H9 (cell line): ENCODE results near the gene ABCG1. TPM values are rescaled to one million over a fixed set of nuclear protein-coding genes. Genes with fewer than 3 reads are reported as not detected.

Experiments used
- DNase-seq: peaks from one replicate; pipeline ENCODE4 v3.0.0-alpha.2; 2017
- H2AFZ ChIP-seq: one replicate; pipeline ENCODE4 v1.6.1; 2013; ENCODE audit warnings: mild to moderate bottlenecking, low read length, control low read depth, moderate library complexity
- H2AK5ac ChIP-seq: 2 replicates; pipeline ENCODE4 v1.6.1; 2013; ENCODE audit warnings: low read length, control low read depth, mixed read lengths; ENCODE audit not compliant: insufficient read length
- H2BK120ac ChIP-seq: one replicate; pipeline ENCODE4 v1.6.1; 2013; ENCODE audit warnings: low read depth, mild to moderate bottlenecking, low read length, control low read depth, inconsistent platforms; ENCODE audit not compliant: poor library complexity, severe bottlenecking
- H2BK12ac ChIP-seq: 2 replicates; pipeline ENCODE4 v1.6.1; 2013; ENCODE audit warnings: low read length, control low read depth, mixed read lengths, low read depth; ENCODE audit not compliant: insufficient read length
- H2BK15ac ChIP-seq: 2 replicates; pipeline ENCODE4 v1.6.1; 2013; ENCODE audit warnings: low read depth, low read length, control low read depth
- H2BK20ac ChIP-seq: one replicate; pipeline ENCODE4 v1.6.1; 2013; ENCODE audit warnings: low read depth, mild to moderate bottlenecking, low read length, control low read depth, inconsistent platforms; ENCODE audit not compliant: poor library complexity, severe bottlenecking
- H2BK5ac ChIP-seq: 2 replicates; pipeline ENCODE4 v1.6.1; 2013; ENCODE audit warnings: low read length, control low read depth, mixed read lengths; ENCODE audit not compliant: insufficient read length
- H3K14ac ChIP-seq: 2 replicates; pipeline ENCODE4 v1.6.1; 2013; ENCODE audit warnings: low read length, control low read depth; ENCODE audit not compliant: insufficient read depth
- H3K18ac ChIP-seq: 2 replicates; pipeline ENCODE4 v1.6.1; 2013; ENCODE audit warnings: low read depth, mild to moderate bottlenecking, mixed read lengths, low read length, control low read depth; ENCODE audit not compliant: insufficient read length
- H3K23ac ChIP-seq: 2 replicates; pipeline ENCODE4 v1.6.1; 2013; ENCODE audit warnings: low read length, control low read depth, mixed read lengths, low read depth; ENCODE audit not compliant: insufficient read length
- H3K23me2 ChIP-seq: 2 replicates; pipeline ENCODE4 v1.6.1; 2013; ENCODE audit warnings: low read depth, mild to moderate bottlenecking, mixed read lengths, low read length, control low read depth; ENCODE audit not compliant: insufficient read length, poor library complexity, severe bottlenecking
- H3K27ac ChIP-seq: 2 replicates; pipeline ENCODE4 v1.5.1; 2013; ENCODE audit warnings: low read length, control low read depth, mixed read lengths, low read depth; ENCODE audit not compliant: insufficient read length
- H3K27me3 ChIP-seq: 2 replicates; pipeline ENCODE4 v1.6.1; 2013; ENCODE audit warnings: low read length, control low read depth, inconsistent platforms; ENCODE audit not compliant: insufficient read depth
- H3K4ac ChIP-seq: 2 replicates; pipeline ENCODE4 v1.6.1; 2013; ENCODE audit warnings: low read depth, mild to moderate bottlenecking, control low read depth, inconsistent platforms, low read length, moderate library complexity
- H3K4me1 ChIP-seq: 2 replicates; pipeline ENCODE4 v1.6.1; 2013; ENCODE audit warnings: low read length, control low read depth, inconsistent platforms; ENCODE audit not compliant: insufficient read depth
- H3K4me2 ChIP-seq: 2 replicates; pipeline ENCODE4 v1.6.1; 2013; ENCODE audit warnings: low read length, control low read depth, mixed read lengths; ENCODE audit not compliant: insufficient read length, insufficient read depth
- H3K56ac ChIP-seq: 2 replicates; pipeline ENCODE4 v1.6.1; 2013; ENCODE audit warnings: low read depth, mild to moderate bottlenecking, mixed read lengths, low read length, control low read depth; ENCODE audit not compliant: insufficient read length
- H3K79me1 ChIP-seq: 2 replicates; pipeline ENCODE4 v1.6.1; 2013; ENCODE audit warnings: low read depth, mild to moderate bottlenecking, moderate library complexity, low read length, control low read depth, inconsistent platforms; ENCODE audit not compliant: insufficient read depth, poor library complexity, severe bottlenecking
- H3K79me2 ChIP-seq: 2 replicates; pipeline ENCODE4 v1.6.1; 2013; ENCODE audit warnings: low read length, control low read depth, inconsistent platforms; ENCODE audit not compliant: insufficient read depth
- H3K9ac ChIP-seq: 2 replicates; pipeline ENCODE4 v1.6.1; 2013; ENCODE audit warnings: low read length, control low read depth, mixed read lengths; ENCODE audit not compliant: insufficient read length; ENCODE audit errors: extremely low read depth
- H3K9me3 ChIP-seq: one replicate; pipeline ENCODE4 v1.6.1; 2013; ENCODE audit warnings: low read depth, low read length, inconsistent platforms; ENCODE audit not compliant: control insufficient read depth
- H3T11ph ChIP-seq: one replicate; pipeline ENCODE4 v1.6.1; 2013; ENCODE audit warnings: mild to moderate bottlenecking, low read length, control low read depth, inconsistent platforms
- H4K20me1 ChIP-seq: one replicate; pipeline ENCODE4 v1.6.1; 2013; ENCODE audit not compliant: control insufficient read depth, insufficient read length, insufficient read depth
- H4K5ac ChIP-seq: 2 replicates; pipeline ENCODE4 v1.6.1; 2013; ENCODE audit warnings: low read depth, mild to moderate bottlenecking, mixed read lengths, low read length, control low read depth; ENCODE audit not compliant: insufficient read length
- H4K8ac ChIP-seq: replicated peaks from 2 replicates; pipeline ENCODE4 v1.6.1; 2013; ENCODE audit warnings: low read length, control low read depth, mixed read lengths, low read depth; ENCODE audit not compliant: insufficient read length
- H4K91ac ChIP-seq: 2 replicates; pipeline ENCODE4 v1.6.1; 2013; ENCODE audit warnings: low read depth, mild to moderate bottlenecking, moderate library complexity, mixed read lengths, low read length, control low read depth; ENCODE audit not compliant: insufficient read length
- H3K27ac Mint-ChIP-seq, 3 experiments: 2 replicates in 2 of 3; 3 replicates in 1 of 3; pipeline ENCODE4 v1.8.0; 2020 to 2021; ENCODE audit warnings: mixed read lengths in 3 of 3, mild to moderate bottlenecking in 1 of 3, moderate library complexity in 1 of 3
- H3K27me3 Mint-ChIP-seq: 2 replicates; pipeline ENCODE4 v1.8.0; 2021; ENCODE audit warnings: low read depth, mild to moderate bottlenecking, moderate library complexity, mixed read lengths
- H3K36me3 Mint-ChIP-seq, 3 experiments: 2 replicates in 2 of 3; 3 replicates in 1 of 3; pipeline ENCODE4 v1.8.0; 2020 to 2021; ENCODE audit warnings: low read depth in 3 of 3, mixed read lengths in 3 of 3; ENCODE audit not compliant: insufficient read depth in 1 of 3
- H3K4me1 Mint-ChIP-seq, 2 experiments: 2 replicates each; pipeline ENCODE4 v1.8.0; 2020; ENCODE audit warnings: mixed read lengths in 2 of 2
- H3K4me3 Mint-ChIP-seq, 2 experiments: 2 replicates in 1 of 2; 3 replicates in 1 of 2; pipeline ENCODE4 v1.8.0; 2020 to 2021; ENCODE audit warnings: mild to moderate bottlenecking in 2 of 2, mixed read lengths in 2 of 2, moderate library complexity in 1 of 2
- H3K9me3 Mint-ChIP-seq, 2 experiments: 2 replicates in 1 of 2; 3 replicates in 1 of 2; pipeline ENCODE4 v1.8.0; 2020; ENCODE audit warnings: mild to moderate bottlenecking in 2 of 2, mixed read lengths in 2 of 2, moderate library complexity in 1 of 2
- WGBS: extraction: QIAGEN DNeasy Blood & Tissue Kit; methylation state at CpG from one replicate; pipeline ENCODE4 v1.1.7; 2013; ENCODE audit warnings: missing lambda C conversion rate, low lambda C conversion rate, mixed read lengths; ENCODE audit not compliant: insufficient read length; ENCODE audit errors: extremely low coverage; 5-methylcytosine and 5-hydroxymethylcytosine counted together
- total RNA-seq: library from RNA; stranded (reverse); gene quantifications from 2 replicates; pipeline ENCODE4 v1.2.1, GENCODE V29; 2021
- TF ChIP-seq, protein P1 (sequence below): fragments of 200-600 bp; sonication (generic); conservative IDR thresholded peaks from 3 replicates; pipeline ENCODE4 v1.8.0; 2021; ENCODE audit warnings: antibody characterized with exemption, mild to moderate bottlenecking

The ABCG1 gene
- total RNA-seq, 1 experiment from 2014 or later: 0.83 TPM

DNA sequence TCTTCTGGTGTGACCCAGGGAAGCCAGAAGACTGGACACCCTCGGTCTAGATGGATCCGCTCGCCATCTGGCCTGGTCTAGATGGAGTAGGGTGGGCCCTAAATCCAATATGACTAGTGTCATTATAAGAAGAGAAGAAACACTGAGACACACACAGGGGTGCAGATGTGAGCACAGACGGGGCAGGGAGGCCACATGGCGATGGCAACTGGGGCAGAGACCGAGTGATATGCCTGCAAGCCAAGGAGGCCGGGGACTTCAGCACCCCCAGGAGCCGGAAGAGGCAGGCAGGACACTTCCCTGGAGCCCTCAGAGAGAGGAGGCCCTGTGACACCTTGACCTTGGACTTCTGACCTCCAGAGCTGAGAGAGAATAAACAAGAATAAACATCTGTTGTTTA lies 101.9 kb downstream of the ABCG1 start:
- no peak overlapping the region for H2BK5ac ChIP-seq
- no peak overlapping the region for H3K23ac ChIP-seq
- WGBS: no CpG with 5 or more reads among the region's 8 CpGs
- no peak overlapping the region for H3K14ac ChIP-seq
- no peaks in the 10 kb centered on the region for H3K79me2 ChIP-seq
- peaks cover 0 to 3% (median 0%) of the 10 kb centered on the region in 3 experiments; a peak in 2 of 7 replicates for H3K36me3 Mint-ChIP-seq
- H3K56ac ChIP-seq: no peak overlapping the region
- H3K9me3 ChIP-seq: no peaks in the 10 kb centered on the region
- no peaks in the 10 kb centered on the region for H4K20me1 ChIP-seq
- peaks cover 0 to 9% of the 10 kb centered on the region in 2 experiments; a peak in 2 of 5 replicates for H3K9me3 Mint-ChIP-seq
- H3K27me3 ChIP-seq: no peaks in the 10 kb centered on the region
- no peak overlapping the region for H3T11ph ChIP-seq
- H3K23me2 ChIP-seq: no peaks in the 10 kb centered on the region
- no peaks in the 10 kb centered on the region for H3K79me1 ChIP-seq
- H3K9ac ChIP-seq: no peak overlapping the region
- no peak for DNase-seq
- no peak overlapping the region for H4K5ac ChIP-seq
- peaks cover 7% of the 10 kb centered on the region; the same call in 1 of the 2 replicates for H3K4me1 ChIP-seq
- no peak overlapping the region for H3K4me3 Mint-ChIP-seq
- H2BK15ac ChIP-seq: no peak overlapping the region
- peaks cover 27 to 30% of the 10 kb centered on the region in 2 experiments for H3K4me1 Mint-ChIP-seq
- H3K4ac ChIP-seq: no peak overlapping the region
- no peak overlapping the region for H2BK120ac ChIP-seq
- no peak overlapping the region for H4K91ac ChIP-seq
- peaks cover 3% of the 10 kb centered on the region; the same call in 1 of the 2 replicates for H3K27me3 Mint-ChIP-seq
- no peak overlapping the region for H3K4me2 ChIP-seq
- H2BK12ac ChIP-seq: no peak overlapping the region
- TF ChIP-seq, protein P1, sequence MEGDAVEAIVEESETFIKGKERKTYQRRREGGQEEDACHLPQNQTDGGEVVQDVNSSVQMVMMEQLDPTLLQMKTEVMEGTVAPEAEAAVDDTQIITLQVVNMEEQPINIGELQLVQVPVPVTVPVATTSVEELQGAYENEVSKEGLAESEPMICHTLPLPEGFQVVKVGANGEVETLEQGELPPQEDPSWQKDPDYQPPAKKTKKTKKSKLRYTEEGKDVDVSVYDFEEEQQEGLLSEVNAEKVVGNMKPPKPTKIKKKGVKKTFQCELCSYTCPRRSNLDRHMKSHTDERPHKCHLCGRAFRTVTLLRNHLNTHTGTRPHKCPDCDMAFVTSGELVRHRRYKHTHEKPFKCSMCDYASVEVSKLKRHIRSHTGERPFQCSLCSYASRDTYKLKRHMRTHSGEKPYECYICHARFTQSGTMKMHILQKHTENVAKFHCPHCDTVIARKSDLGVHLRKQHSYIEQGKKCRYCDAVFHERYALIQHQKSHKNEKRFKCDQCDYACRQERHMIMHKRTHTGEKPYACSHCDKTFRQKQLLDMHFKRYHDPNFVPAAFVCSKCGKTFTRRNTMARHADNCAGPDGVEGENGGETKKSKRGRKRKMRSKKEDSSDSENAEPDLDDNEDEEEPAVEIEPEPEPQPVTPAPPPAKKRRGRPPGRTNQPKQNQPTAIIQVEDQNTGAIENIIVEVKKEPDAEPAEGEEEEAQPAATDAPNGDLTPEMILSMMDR: no peak
- H2AK5ac ChIP-seq: no peak overlapping the region
- no peak overlapping the region; a peak in 1 of 7 replicates for H3K27ac Mint-ChIP-seq
- no peak overlapping the region for H4K8ac ChIP-seq
- no peak overlapping the region for H3K27ac ChIP-seq
- H3K18ac ChIP-seq: no peak overlapping the region
- no peak overlapping the region for H2AFZ ChIP-seq
- H2BK20ac ChIP-seq: no peak overlapping the region
